Measurements from ENCODE around the gene RUNX3. TPM values are rescaled to one million over a fixed set of nuclear protein-coding genes. Genes with fewer than 3 reads are reported as not detected.

Gene RUNX3
- total RNA-seq, 1 experiment from 2014 or later: 22.6 TPM

DNA sequence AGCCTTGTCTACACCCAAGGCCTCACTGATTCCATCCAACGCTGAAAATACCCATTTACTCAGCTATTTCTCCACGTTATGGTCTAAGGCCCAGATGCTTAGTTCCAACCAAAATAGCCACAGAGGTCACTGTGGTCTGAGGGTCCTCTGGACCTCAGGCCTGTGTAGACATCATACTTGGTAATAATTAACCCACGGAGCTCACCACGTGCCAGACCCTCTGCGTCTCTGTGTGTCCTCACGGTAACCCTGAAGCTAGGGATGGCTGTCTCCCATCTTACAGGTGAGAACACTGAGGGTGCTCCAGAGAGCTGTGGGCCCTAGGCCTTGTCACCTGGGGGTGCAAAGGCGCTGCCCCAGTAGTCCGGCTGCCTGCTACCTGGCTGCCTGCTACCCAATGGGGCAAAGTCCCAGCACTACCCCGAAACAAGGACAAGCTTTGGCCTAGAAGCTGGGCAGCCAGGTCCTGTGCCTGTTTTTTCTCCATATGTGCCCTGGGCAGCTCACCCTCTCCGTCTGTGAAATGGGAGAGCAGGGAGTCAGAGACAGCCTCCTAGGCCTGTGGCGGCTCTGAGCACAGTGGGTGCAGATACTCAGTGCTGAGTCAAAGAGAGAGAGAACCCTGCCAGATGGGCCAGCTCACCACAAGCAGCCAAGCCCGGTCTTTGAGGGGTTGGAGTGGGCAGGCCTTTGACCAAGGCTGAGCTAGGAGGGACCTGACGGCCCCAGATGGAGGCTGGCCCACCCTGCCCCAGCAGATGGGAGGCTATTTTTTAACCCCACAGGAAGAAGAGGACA, 17.0 kb upstream of the RUNX3 start:
- Histone ChIP-seq H3K27me3 (ENCODE audit: insufficient read depth, low read length) (no peaks in the 10 kb centered on the region), H3K4me1 (ENCODE audit: control insufficient read depth in 1 of 2, insufficient read depth in 2 of 2, low read length in 2 of 2) (peaks cover 0 to 9% of the 10 kb centered on the region in 2 experiments; a peak in 1 of 4 replicates), H3K9me2 (ENCODE audit: insufficient read depth) (no peaks in the 10 kb centered on the region), H3K36me3 (ENCODE audit: control insufficient read depth in 1 of 2, insufficient read depth in 2 of 2, low read length in 2 of 2) (no peaks in the 10 kb centered on the region), H3K4me2 (ENCODE audit: low read length) (no peak overlapping the region), H3K27ac (ENCODE audit: low read depth, low read length) (no peak overlapping the region), H2AFZ (ENCODE audit: low read depth, low read length, poor library complexity, severe bottlenecking) (no peak overlapping the region), H3K4me3 (replicated peaks in 1 of 2; ENCODE audit: low read depth in 1 of 2, low read length in 2 of 2) (no peak overlapping the region), H4K20me1 (ENCODE audit: insufficient read depth) (no peaks in the 10 kb centered on the region), H3K79me2 (ENCODE audit: insufficient read depth, low read length) (no peaks in the 10 kb centered on the region), H3K9me3 (ENCODE audit: control insufficient read depth in 1 of 2, insufficient read depth in 1 of 2, low read depth in 1 of 2, low read length in 2 of 2) (no peaks in the 10 kb centered on the region), H3K9ac (ENCODE audit: low read length) (no peak overlapping the region)
- no TSS peak for BruUV-seq (replicated peaks)
- CTCF ChIA-PET: interaction anchor here (1.1 kb wide), 1 partner anchor 14 kb away, joined by 3 read pairs; no protein-coding TSS in a partner anchor
- RAD21 ChIA-PET (ENCODE audit: low non-redundant PET in 1 of 2, low total read pairs in 2 of 2, uncharacterized antibody in 2 of 2, unreplicated experiment in 2 of 2): no interaction called here
- intact Hi-C loops (cut with micrococcal nuclease): no loop called here
- ATAC-seq (no peak), DNase-seq (ENCODE audit: low read depth, low spot score) (no peak)
- no peak for TF ChIP-seq YY1 (IDR thresholded peaks at IDR 0.05; ENCODE audit: extremely low read depth, insufficient replicate concordance, low read depth, low read length)
- TF ChIP-seq, protein P1, sequence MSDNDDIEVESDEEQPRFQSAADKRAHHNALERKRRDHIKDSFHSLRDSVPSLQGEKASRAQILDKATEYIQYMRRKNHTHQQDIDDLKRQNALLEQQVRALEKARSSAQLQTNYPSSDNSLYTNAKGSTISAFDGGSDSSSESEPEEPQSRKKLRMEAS (IDR thresholded peaks at IDR 0.05): no peak
- no peak for TF ChIP-seq EGR1 (IDR thresholded peaks at IDR 0.05; ENCODE audit: low read depth)
- TF ChIP-seq EZH2 (IDR thresholded peaks at IDR 0.05): no peak
- TF ChIP-seq ZNF274 (IDR thresholded peaks at IDR 0.05; ENCODE audit: low read depth, low read length): no peak
- no peak for TF ChIP-seq CEBPB (IDR thresholded peaks at IDR 0.05; ENCODE audit: low read depth)
- TF ChIP-seq POLR2A (IDR thresholded peaks at IDR 0.05; ENCODE audit: borderline replicate concordance, extremely low read depth, insufficient read depth, insufficient read length): no peak
- TF ChIP-seq JUND (IDR thresholded peaks at IDR 0.05): no peak
- TF ChIP-seq, protein P2, sequence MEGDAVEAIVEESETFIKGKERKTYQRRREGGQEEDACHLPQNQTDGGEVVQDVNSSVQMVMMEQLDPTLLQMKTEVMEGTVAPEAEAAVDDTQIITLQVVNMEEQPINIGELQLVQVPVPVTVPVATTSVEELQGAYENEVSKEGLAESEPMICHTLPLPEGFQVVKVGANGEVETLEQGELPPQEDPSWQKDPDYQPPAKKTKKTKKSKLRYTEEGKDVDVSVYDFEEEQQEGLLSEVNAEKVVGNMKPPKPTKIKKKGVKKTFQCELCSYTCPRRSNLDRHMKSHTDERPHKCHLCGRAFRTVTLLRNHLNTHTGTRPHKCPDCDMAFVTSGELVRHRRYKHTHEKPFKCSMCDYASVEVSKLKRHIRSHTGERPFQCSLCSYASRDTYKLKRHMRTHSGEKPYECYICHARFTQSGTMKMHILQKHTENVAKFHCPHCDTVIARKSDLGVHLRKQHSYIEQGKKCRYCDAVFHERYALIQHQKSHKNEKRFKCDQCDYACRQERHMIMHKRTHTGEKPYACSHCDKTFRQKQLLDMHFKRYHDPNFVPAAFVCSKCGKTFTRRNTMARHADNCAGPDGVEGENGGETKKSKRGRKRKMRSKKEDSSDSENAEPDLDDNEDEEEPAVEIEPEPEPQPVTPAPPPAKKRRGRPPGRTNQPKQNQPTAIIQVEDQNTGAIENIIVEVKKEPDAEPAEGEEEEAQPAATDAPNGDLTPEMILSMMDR (IDR thresholded peaks at IDR 0.05 in 2 of 3, conservative IDR thresholded peaks at IDR 0.05 in 1 of 3; ENCODE audit: borderline replicate concordance in 1 of 3, insufficient read depth in 1 of 3, low read depth in 2 of 3, low read length in 2 of 3): no peak
- TF ChIP-seq ZFX (IDR thresholded peaks at IDR 0.05): no peak
- TF ChIP-seq FOSL1 (IDR thresholded peaks at IDR 0.05; ENCODE audit: low read depth): no peak
- TF ChIP-seq SIN3A (IDR thresholded peaks at IDR 0.05; ENCODE audit: low read depth): no peak
- no peak for TF ChIP-seq SRF (IDR thresholded peaks at IDR 0.05; ENCODE audit: low read depth)
- TF ChIP-seq EZH2phosphoT487 (IDR thresholded peaks at IDR 0.05; ENCODE audit: borderline replicate concordance): no peak
- no peak for TF ChIP-seq TCF7L2 (IDR thresholded peaks at IDR 0.05; ENCODE audit: borderline replicate concordance, extremely low read depth, insufficient read depth, insufficient read length)
- TF ChIP-seq, protein P3, sequence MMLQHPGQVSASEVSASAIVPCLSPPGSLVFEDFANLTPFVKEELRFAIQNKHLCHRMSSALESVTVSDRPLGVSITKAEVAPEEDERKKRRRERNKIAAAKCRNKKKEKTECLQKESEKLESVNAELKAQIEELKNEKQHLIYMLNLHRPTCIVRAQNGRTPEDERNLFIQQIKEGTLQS (IDR thresholded peaks at IDR 0.05): no peak
- POLR2A ChIA-PET: no interaction called here
